GM19240 (cell line): Measurements from ENCODE around the gene ATPAF1.

Experiments used
- DNase-seq: peaks from one replicate; pipeline ENCODE4 v3.0.0; 2011; ENCODE audit warnings: low spot score; ENCODE audit not compliant: insufficient read length

ATPAF1 gene

GRCh38 chr1:46650491-46650890, 17.7 kb downstream of the ATPAF1 start:
- DNase-seq: no peak

GRCh38 chr1:46649764-46650163, 18.4 kb downstream of the ATPAF1 start:
- DNase-seq: no peak

- no peak for DNase-seq
Measured at GRCh38 chr1:46647611-46648010, 20.6 kb downstream of the ATPAF1 start.

- DNase-seq: no peak
Measured at GRCh38 chr1:46646844-46647243, 21.3 kb downstream of the ATPAF1 start.

GRCh38 chr1:46646331-46646730, 21.8 kb downstream of the ATPAF1 start:
- DNase-seq: no peak

- DNase-seq: no peak
Measured at GRCh38 chr1:46645815-46646214, 22.3 kb downstream of the ATPAF1 start.

GRCh38 chr1:46643368-46643775, 24.8 kb downstream of the ATPAF1 start:
- no peak for DNase-seq

GRCh38 chr1:46642115-46642680, 26.0 kb downstream of the ATPAF1 start:
- no peak for DNase-seq

- no peak for DNase-seq
Measured at GRCh38 chr1:46639547-46639946, 28.6 kb downstream of the ATPAF1 start.

GRCh38 chr1:46638921-46639320, 29.2 kb downstream of the ATPAF1 start:
- DNase-seq: no peak

- no peak for DNase-seq
Measured at GRCh38 chr1:46637444-46638083, 30.6 kb downstream of the ATPAF1 start.

GRCh38 chr1:46635205-46635604, 33.0 kb downstream of the ATPAF1 start:
- no peak for DNase-seq

GRCh38 chr1:46630719-46631118, 37.4 kb downstream of the ATPAF1 start:
- DNase-seq: no peak

- no peak for DNase-seq
Measured at GRCh38 chr1:46623743-46624644, 44.2 kb downstream of the ATPAF1 start.

- DNase-seq: no peak
Measured at GRCh38 chr1:46622344-46622743, 45.8 kb downstream of the ATPAF1 start.

- DNase-seq: no peak
Measured at GRCh38 chr1:46621930-46622329, 46.2 kb downstream of the ATPAF1 start.

GRCh38 chr1:46619656-46620258, 48.4 kb downstream of the ATPAF1 start:
- no peak for DNase-seq

GRCh38 chr1:46618754-46619415, 49.3 kb downstream of the ATPAF1 start:
- no peak for DNase-seq

- no peak for DNase-seq
Measured at GRCh38 chr1:46617833-46618232, 50.3 kb downstream of the ATPAF1 start.

- DNase-seq: no peak
Measured at GRCh38 chr1:46617108-46617800, 50.9 kb downstream of the ATPAF1 start.
